ENCODE measurements around the gene LAMB1. TPM values are rescaled to one million over a fixed set of nuclear protein-coding genes. Genes with fewer than 3 reads are reported as not detected.

The LAMB1 gene
- total RNA-seq, 1 experiment from 2014 or later, result 101 TPM

DNA sequence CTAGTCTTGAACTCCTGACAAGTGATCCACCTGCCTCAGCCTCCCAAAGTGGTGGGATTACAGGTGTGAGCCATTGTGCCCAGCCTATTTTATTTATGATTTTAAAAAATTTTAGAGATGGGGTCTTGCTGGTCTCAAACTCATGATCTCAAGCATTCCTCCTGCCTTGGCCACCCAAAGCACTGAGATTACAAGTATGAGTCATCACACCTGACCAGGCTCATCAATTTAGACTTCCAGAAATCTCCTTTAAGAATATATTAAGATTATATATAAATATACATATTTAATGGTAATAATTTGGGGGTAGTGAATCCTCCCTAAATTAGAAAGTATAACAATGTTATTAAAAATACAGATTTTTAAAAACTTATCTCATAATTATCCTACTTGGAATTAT lies 29.1 kb downstream of the LAMB1 start:
- H3K4me3 ChIP-seq (ENCODE audit: low read length), result no peak overlapping the region
- POLR2A ChIA-PET (ENCODE audit: unreplicated experiment), result no interaction called here
- TF ChIP-seq EZH2phosphoT487 (IDR thresholded peaks at IDR 0.05; ENCODE audit: borderline replicate concordance, low read length) (no peak), EZH2 (IDR thresholded peaks at IDR 0.05; ENCODE audit: low read length, unreplicated experiment) (no peak)
- TF ChIP-seq, protein P1, sequence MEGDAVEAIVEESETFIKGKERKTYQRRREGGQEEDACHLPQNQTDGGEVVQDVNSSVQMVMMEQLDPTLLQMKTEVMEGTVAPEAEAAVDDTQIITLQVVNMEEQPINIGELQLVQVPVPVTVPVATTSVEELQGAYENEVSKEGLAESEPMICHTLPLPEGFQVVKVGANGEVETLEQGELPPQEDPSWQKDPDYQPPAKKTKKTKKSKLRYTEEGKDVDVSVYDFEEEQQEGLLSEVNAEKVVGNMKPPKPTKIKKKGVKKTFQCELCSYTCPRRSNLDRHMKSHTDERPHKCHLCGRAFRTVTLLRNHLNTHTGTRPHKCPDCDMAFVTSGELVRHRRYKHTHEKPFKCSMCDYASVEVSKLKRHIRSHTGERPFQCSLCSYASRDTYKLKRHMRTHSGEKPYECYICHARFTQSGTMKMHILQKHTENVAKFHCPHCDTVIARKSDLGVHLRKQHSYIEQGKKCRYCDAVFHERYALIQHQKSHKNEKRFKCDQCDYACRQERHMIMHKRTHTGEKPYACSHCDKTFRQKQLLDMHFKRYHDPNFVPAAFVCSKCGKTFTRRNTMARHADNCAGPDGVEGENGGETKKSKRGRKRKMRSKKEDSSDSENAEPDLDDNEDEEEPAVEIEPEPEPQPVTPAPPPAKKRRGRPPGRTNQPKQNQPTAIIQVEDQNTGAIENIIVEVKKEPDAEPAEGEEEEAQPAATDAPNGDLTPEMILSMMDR (conservative IDR thresholded peaks at IDR 0.05; ENCODE audit: low read depth, low read length), result no peak
- no peaks in the 10 kb centered on the region for H3K9me3 ChIP-seq (ENCODE audit: low read length)
- H3K79me2 ChIP-seq (ENCODE audit: low read length), result no peaks in the 10 kb centered on the region
- H3K9ac ChIP-seq (ENCODE audit: low read length), result no peak overlapping the region
- BruUV-seq (replicated peaks), result no TSS peak
- no peaks in the 10 kb centered on the region for H4K20me1 ChIP-seq (ENCODE audit: low read length)
- H3K4me2 ChIP-seq (ENCODE audit: low read length), result no peak overlapping the region
- H3K4me1 ChIP-seq (ENCODE audit: insufficient read depth, low read length), result no peaks in the 10 kb centered on the region
- no peaks in the 10 kb centered on the region for H3F3A ChIP-seq (ENCODE audit: low read length, unreplicated experiment)
- intact Hi-C loops (cut with micrococcal nuclease), result no loop called here
- H3K27ac ChIP-seq (ENCODE audit: low read length), result no peak overlapping the region
- H3K27me3 ChIP-seq (ENCODE audit: low read length), result no peaks in the 10 kb centered on the region
- H2AFZ ChIP-seq (ENCODE audit: low read length), result no peak overlapping the region
- H3K36me3 ChIP-seq (ENCODE audit: low read depth, low read length), result peaks cover 61% of the 10 kb centered on the region
- DNase-seq (no peak), ATAC-seq (no peak)
- CTCF ChIA-PET, result no interaction called here
- H3K9me2 ChIP-seq (replicated peaks; ENCODE audit: low read length), result no peaks in the 10 kb centered on the region

DNA sequence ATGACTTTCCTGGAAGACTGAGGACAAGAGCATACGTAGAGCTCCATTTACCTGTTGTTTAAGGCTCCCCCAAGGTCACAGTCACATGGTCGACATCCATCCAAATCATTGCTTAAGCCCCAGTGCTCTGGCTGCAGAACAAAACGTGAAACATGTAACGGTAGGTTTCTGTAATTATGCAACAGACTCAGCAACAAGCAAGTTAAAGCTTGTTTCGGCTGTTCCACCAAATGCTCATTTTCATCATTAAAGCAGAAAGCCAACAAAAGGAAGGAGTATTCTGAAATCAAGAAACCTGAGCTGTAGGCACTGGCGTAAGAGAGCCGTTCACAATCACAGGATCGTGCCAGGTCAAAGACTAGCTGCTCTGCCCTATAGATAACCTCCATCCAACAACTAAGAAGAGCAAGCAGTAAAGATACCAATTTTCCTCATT lies 30.0 kb downstream of the LAMB1 start:
- CTCF ChIA-PET, result no interaction called here
- TF ChIP-seq EZH2phosphoT487 (IDR thresholded peaks at IDR 0.05; ENCODE audit: borderline replicate concordance, low read length), result no peak
- no peak for TF ChIP-seq EZH2 (IDR thresholded peaks at IDR 0.05; ENCODE audit: low read length, unreplicated experiment)
- TF ChIP-seq, protein P1 (conservative IDR thresholded peaks at IDR 0.05; ENCODE audit: low read depth, low read length), result no peak
- no peak overlapping the region for H3K27ac ChIP-seq (ENCODE audit: low read length)
- POLR2A ChIA-PET (ENCODE audit: unreplicated experiment), result no interaction called here
- H3K4me3 ChIP-seq (ENCODE audit: low read length), result no peak overlapping the region
- no peak overlapping the region for H3K4me2 ChIP-seq (ENCODE audit: low read length)
- peaks cover 4% of the 10 kb centered on the region for H3F3A ChIP-seq (ENCODE audit: low read length, unreplicated experiment)
- no peaks in the 10 kb centered on the region for H3K9me2 ChIP-seq (replicated peaks; ENCODE audit: low read length)
- no TSS peak for BruUV-seq (replicated peaks)
- H3K4me1 ChIP-seq (ENCODE audit: insufficient read depth, low read length), result peaks cover 9% of the 10 kb centered on the region
- no peaks in the 10 kb centered on the region for H3K79me2 ChIP-seq (ENCODE audit: low read length)
- H3K27me3 ChIP-seq (ENCODE audit: low read length), result no peaks in the 10 kb centered on the region
- H3K9me3 ChIP-seq (ENCODE audit: low read length), result no peaks in the 10 kb centered on the region
- intact Hi-C loops (cut with micrococcal nuclease), result no loop called here
- H2AFZ ChIP-seq (ENCODE audit: low read length), result no peak overlapping the region
- H3K9ac ChIP-seq (ENCODE audit: low read length), result no peak overlapping the region
- peaks cover 57% of the 10 kb centered on the region for H3K36me3 ChIP-seq (ENCODE audit: low read depth, low read length)
- DNase-seq, result no peak
- no peak for ATAC-seq
- H4K20me1 ChIP-seq (ENCODE audit: low read length), result peaks cover 6% of the 10 kb centered on the region; the same call in 1 of the 2 replicates

GRCh38 chr7:107972075-107972482 lies 30.9 kb downstream of the LAMB1 start:
- Histone ChIP-seq H3F3A (ENCODE audit: low read length, unreplicated experiment) (peaks cover 8% of the 10 kb centered on the region), H3K9me2 (replicated peaks; ENCODE audit: low read length) (no peaks in the 10 kb centered on the region), H3K9me3 (ENCODE audit: low read length) (no peaks in the 10 kb centered on the region), H4K20me1 (ENCODE audit: low read length) (peaks cover 10% of the 10 kb centered on the region; the same call in 1 of the 2 replicates), H3K4me3 (ENCODE audit: low read length) (no peak overlapping the region), H3K27me3 (ENCODE audit: low read length) (no peaks in the 10 kb centered on the region), H3K79me2 (ENCODE audit: low read length) (no peaks in the 10 kb centered on the region), H3K4me2 (ENCODE audit: low read length) (no peak overlapping the region), H2AFZ (ENCODE audit: low read length) (no peak overlapping the region), H3K9ac (ENCODE audit: low read length) (no peak overlapping the region), H3K36me3 (ENCODE audit: low read depth, low read length) (peaks cover 52% of the 10 kb centered on the region), H3K4me1 (ENCODE audit: insufficient read depth, low read length) (peaks cover 17% of the 10 kb centered on the region), H3K27ac (ENCODE audit: low read length) (no peak overlapping the region)
- ChIA-PET CTCF (no interaction called here), POLR2A (ENCODE audit: unreplicated experiment) (no interaction called here)
- TF ChIP-seq EZH2 (IDR thresholded peaks at IDR 0.05; ENCODE audit: low read length, unreplicated experiment) (no peak), EZH2phosphoT487 (IDR thresholded peaks at IDR 0.05; ENCODE audit: borderline replicate concordance, low read length) (no peak)
- TF ChIP-seq, protein P1 (conservative IDR thresholded peaks at IDR 0.05; ENCODE audit: low read depth, low read length), result no peak
- DNase-seq (no peak), ATAC-seq (no peak)
- no TSS peak for BruUV-seq (replicated peaks)
- intact Hi-C loops (cut with micrococcal nuclease), result no loop called here
